Fibroblast of lung (primary cell): ENCODE results near the gene HSH2D.

Experiments
- CTCF ChIP-seq, 2 donors: IDR thresholded peaks in 1 of 2; conservative IDR thresholded peaks in 1 of 2; 1 replicate in 1 of 2; 2 replicates in 1 of 2; pipeline ENCODE4 v1.5.1; 2011 to 2012; ENCODE audit warnings: low read length in 2 of 2, control low read depth in 1 of 2, inconsistent platforms in 1 of 2, low read depth in 1 of 2, mild to moderate bottlenecking in 1 of 2
- EZH2 ChIP-seq: IDR thresholded peaks from 2 replicates; pipeline ENCODE4 v1.5.1; 2012; ENCODE audit warnings: low read length, control low read depth, mild to moderate bottlenecking; ENCODE audit errors: missing control alignments

GRCh38 chr19:16203256-16204004 lies 59.9 kb downstream of the HSH2D start:
- no peak for TF ChIP-seq CTCF (conservative IDR thresholded peaks at IDR 0.05 in 1 of 2, IDR thresholded peaks at IDR 0.05 in 1 of 2; ENCODE audit: low read depth in 1 of 2, low read length in 2 of 2)
- TF ChIP-seq EZH2: no peak
